ENCODE data around the gene DNMBP. TPM values are rescaled to one million over a fixed set of nuclear protein-coding genes. Genes with fewer than 3 reads are reported as not detected.
"Not testable (repeated sequence)": the region's sequence is repeated elsewhere in the genome, so short reads cannot be mapped to it uniquely, and the experiment has no call there.

Gene DNMBP
- total and polyA plus RNA-seq, 7 donors, result 15.0 to 21.6 (median 18.6) TPM

- TF ChIP-seq POLR2A (IDR thresholded peaks at IDR 0.05) (no peak), CTCF (IDR thresholded peaks at IDR 0.05) (no peak), EP300 (IDR thresholded peaks at IDR 0.05) (no peak), POLR2AphosphoS5 (IDR thresholded peaks at IDR 0.05) (no peak)
- no peaks in the 10 kb centered on the region for H3K9me3 ChIP-seq
- H3K36me3 ChIP-seq, result peaks cover 0 to 38% (median 24%) of the 10 kb centered on the region in 4 donors
- H3K4me1 ChIP-seq, result no peaks in the 10 kb centered on the region
- WGBS, 2 donors, result 93 to 99% methylated on average over 5 of the region's 5 CpGs
- intact Hi-C loops (cut with DNase I), result no loop called here
- H3K27ac ChIP-seq, result no peak overlapping the region
- DNase-seq, result no peak
- H3K4me3 ChIP-seq, result no peak overlapping the region
- H3K27me3 ChIP-seq, result peaks cover 0 to 9% (median 0%) of the 10 kb centered on the region in 3 donors
These were observed 135.9 kb downstream of the DNMBP start for GRCh38 chr10:99873846-99874245.

GRCh38 chr10:99872367-99873162 is 137.2 kb downstream of the DNMBP start:
- H3K27me3 ChIP-seq, result peaks cover 0 to 10% (median 0%) of the 10 kb centered on the region in 3 donors
- intact Hi-C loops (cut with DNase I), result no loop called here
- WGBS, 2 donors, result 66 to 67% methylated on average over 5 of the region's 5 CpGs
- H3K9me3 ChIP-seq, result no peaks in the 10 kb centered on the region
- TF ChIP-seq EP300 (IDR thresholded peaks at IDR 0.05) (no peak), CTCF (IDR thresholded peaks at IDR 0.05) (no peak), POLR2A (IDR thresholded peaks at IDR 0.05) (no peak), POLR2AphosphoS5 (IDR thresholded peaks at IDR 0.05) (no peak)
- no peak overlapping the region for H3K27ac ChIP-seq
- no peak for DNase-seq
- no peak overlapping the region for H3K4me3 ChIP-seq
- no peaks in the 10 kb centered on the region for H3K4me1 ChIP-seq
- H3K36me3 ChIP-seq, result peaks cover 0 to 25% (median 13%) of the 10 kb centered on the region in 4 donors

- Histone ChIP-seq H3K9me3 (no peaks in the 10 kb centered on the region), H3K27ac (no peak overlapping the region), H3K27me3 (peaks cover 0 to 10% (median 0%) of the 10 kb centered on the region in 3 donors), H3K4me1 (no peaks in the 10 kb centered on the region), H3K36me3 (peaks cover 0 to 2% (median 0%) of the 10 kb centered on the region in 4 donors), H3K4me3 (no peak overlapping the region)
- intact Hi-C loops (cut with DNase I), result no loop called here
- WGBS, 2 donors, result 66 to 85% methylated on average over 8 of the region's 8 CpGs
- no peak for TF ChIP-seq CTCF (IDR thresholded peaks at IDR 0.05)
- no peak for TF ChIP-seq POLR2A (IDR thresholded peaks at IDR 0.05)
- TF ChIP-seq EP300 (IDR thresholded peaks at IDR 0.05), result no peak
- no peak for TF ChIP-seq POLR2AphosphoS5 (IDR thresholded peaks at IDR 0.05)
- DNase-seq, result no peak
These were observed 139.5 kb downstream of the DNMBP start for GRCh38 chr10:99870123-99870730.

GRCh38 chr10:99869581-99870122 is 140.1 kb downstream of the DNMBP start:
- 67 to 82% methylated on average over 9 of the region's 9 CpGs for WGBS, 2 donors
- H3K27me3 ChIP-seq, result peaks cover 0 to 10% (median 0%) of the 10 kb centered on the region in 3 donors
- H3K9me3 ChIP-seq, result no peaks in the 10 kb centered on the region
- H3K36me3 ChIP-seq, result no peaks in the 10 kb centered on the region
- H3K4me3 ChIP-seq, result no peak overlapping the region
- no peak for DNase-seq
- no peak for TF ChIP-seq POLR2AphosphoS5 (IDR thresholded peaks at IDR 0.05)
- no peak for TF ChIP-seq POLR2A (IDR thresholded peaks at IDR 0.05)
- TF ChIP-seq CTCF (IDR thresholded peaks at IDR 0.05), result no peak
- TF ChIP-seq EP300 (IDR thresholded peaks at IDR 0.05), result no peak
- intact Hi-C loops (cut with DNase I), result no loop called here
- H3K27ac ChIP-seq, result no peak overlapping the region
- H3K4me1 ChIP-seq, result no peaks in the 10 kb centered on the region

- peaks cover 0 to 10% (median 0%) of the 10 kb centered on the region in 3 donors for H3K27me3 ChIP-seq
- H3K4me1 ChIP-seq; H3K27ac ChIP-seq; H3K36me3 ChIP-seq; H3K4me3 ChIP-seq; DNase-seq; H3K9me3 ChIP-seq; intact Hi-C loops (cut with DNase I): not testable (repeated sequence)
- WGBS, 2 donors, result 63 to 64% methylated on average over 3 of the region's 3 CpGs
These were observed 142.5 kb downstream of the DNMBP start for GRCh38 chr10:99867250-99867649.

GRCh38 chr10:99863535-99864240 is 146.1 kb downstream of the DNMBP start:
- H3K9me3 ChIP-seq, H3K4me3 ChIP-seq: not testable (repeated sequence)
- 32 to 52% methylated on average over 9 of the region's 9 CpGs for WGBS, 2 donors

More at GRCh38 chr10:99863535-99864240, 146.1 kb downstream of the DNMBP start:
- H3K36me3 ChIP-seq; H3K27me3 ChIP-seq; H3K27ac ChIP-seq; intact Hi-C loops (cut with DNase I); H3K4me1 ChIP-seq; DNase-seq: not testable (repeated sequence)

Data from sigmoid colon (tissue), 7 donors.